Activated T-helper 9 cell treated with anti-CD3 and anti-CD28 coated beads, Interleukin-2, amount 50 U/mL, for 16 hours (primary cell): ENCODE measurements around the gene TMEM131.

Source experiments
- DNase-seq: peaks from one replicate; pipeline ENCODE4 v3.0.0-alpha.2; 2020; ENCODE audit warnings: low read depth

TMEM131 gene

DNA sequence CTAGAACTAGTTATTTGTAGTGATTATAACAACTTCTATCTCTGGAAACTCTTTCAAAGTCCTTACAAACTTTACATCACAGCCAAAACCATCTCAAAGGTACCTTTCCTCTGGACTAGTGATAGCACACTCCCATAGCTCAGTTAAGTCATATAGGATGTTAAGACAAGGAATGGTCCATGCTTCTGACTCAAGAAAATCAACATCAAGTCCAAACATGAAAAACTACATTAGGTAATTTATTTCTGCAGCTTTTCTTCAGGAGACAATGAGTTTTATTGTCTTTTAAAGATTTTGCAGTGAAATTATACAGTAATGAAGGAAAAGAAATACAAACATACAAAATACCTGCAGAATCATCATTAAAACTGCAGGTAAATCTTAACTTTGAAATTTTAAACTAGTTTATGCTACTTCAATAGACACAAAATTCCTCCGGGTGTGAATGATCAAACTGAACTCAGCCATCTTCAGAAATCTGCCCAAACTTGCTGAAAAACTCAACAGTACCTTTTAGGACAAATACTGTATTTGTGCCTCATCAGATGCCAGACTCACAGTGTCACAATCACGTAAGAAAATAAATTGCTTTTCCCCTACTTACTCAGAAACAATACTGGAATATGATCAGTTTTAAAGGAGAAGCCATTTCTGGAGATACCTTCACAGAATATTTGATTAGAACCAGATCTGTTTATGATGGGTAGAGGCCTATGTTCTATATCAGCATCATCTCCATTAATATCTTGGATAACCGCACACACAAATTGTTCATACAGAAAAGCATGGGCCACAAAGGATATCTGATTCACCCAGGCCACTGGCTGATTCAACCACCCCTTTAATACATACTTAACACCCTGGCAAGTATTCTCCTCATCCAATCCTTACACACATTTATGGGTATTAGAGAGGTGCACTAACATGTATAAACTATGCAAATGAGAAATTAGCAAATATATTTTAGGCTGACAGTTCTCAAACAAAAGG, 2.6 kb downstream of the TMEM131 start:
- DNase-seq = no peak

DNA sequence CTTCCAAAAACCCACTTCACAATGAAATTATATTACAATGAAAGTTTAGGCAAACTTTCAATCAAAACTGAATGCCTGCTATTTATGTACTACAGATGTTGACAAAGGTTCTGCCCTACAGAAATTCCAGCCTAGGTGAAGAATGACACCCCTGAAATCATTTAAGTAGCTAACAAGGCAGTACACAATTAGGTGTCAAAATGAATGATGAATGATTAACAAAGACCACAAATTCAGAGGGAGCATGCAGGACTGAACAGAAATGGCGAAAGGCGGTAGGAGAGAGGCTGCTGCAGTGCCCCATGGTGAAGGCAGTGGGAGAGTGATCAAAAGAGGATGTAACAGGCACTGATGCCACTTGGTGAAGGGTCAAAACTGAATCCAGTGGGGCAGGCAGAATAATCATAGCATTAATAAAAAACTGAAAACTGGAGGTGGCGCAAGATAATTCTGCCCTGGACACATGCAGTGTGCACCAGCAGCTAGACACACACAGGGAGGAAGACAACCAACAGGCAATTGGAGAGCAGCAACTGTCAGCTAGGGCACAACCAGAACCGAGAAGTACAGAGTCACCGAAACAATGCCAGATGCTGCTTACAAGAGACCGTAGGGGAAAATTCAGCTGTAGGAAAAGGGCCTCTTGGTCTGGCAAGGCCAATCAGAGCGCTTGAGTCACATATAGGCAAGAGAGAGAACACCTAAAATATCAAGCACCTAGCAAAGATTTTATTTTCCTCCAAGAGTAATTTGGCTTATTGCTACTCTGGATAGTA, 4.5 kb downstream of the TMEM131 start:
- DNase-seq = no peak

DNA sequence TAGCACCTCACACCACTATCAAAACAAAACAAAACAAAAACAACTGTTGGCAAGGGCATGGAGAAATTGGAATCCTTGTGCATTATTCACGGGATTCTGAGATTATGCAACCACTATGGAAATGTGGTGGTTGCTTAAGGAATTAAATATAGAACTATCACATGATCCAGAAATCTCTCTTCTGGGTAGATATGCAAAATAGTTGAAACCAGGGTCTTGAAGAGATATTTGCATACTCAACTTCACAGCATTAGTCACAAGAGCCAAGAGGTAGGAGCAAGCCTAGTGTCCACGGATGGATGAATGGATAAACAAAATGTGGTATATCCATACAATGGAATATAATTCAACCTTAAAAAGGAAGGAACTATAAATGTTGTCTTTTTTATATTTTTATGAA, 7.0 kb downstream of the TMEM131 start:
- DNase-seq = no peak

DNA sequence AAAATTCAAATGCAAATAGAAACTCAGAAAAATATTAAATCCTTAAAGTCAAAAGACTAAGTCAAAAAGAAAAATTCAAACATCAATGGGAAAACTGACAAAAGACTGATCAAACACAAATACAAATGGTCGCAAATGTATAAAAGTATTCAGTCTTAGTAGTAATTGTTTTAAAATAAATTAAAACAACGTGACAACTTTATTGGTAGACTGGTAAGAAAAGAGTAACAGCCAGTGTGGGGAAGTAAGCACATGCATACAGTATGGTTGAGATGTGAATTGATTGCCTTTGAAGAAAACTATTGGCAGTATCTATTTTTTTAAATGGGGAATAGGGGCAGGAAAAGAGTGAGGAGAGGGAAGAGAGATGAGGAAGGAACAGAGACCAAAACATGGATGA, 9.8 kb downstream of the TMEM131 start:
- DNase-seq = no peak

DNA sequence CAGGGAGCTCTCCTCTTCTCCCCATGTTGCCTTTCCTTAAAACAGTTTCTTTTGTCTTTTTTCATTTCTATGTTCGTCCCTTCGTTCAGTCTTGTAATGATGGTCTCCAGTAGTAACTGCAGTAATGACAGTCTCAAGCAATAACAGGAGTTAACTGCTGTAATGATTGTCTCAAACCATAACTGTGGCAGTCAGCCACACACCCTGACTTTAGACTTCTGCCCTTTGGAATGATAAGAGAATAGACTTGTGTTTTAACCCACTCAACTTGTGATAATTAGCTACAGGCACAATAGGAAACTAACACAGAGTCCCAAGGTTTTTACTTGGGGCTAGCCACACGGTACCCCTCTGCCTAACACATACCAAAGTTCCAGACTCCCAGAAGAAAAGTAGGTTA, 12.1 kb downstream of the TMEM131 start:
- no peak for DNase-seq

DNA sequence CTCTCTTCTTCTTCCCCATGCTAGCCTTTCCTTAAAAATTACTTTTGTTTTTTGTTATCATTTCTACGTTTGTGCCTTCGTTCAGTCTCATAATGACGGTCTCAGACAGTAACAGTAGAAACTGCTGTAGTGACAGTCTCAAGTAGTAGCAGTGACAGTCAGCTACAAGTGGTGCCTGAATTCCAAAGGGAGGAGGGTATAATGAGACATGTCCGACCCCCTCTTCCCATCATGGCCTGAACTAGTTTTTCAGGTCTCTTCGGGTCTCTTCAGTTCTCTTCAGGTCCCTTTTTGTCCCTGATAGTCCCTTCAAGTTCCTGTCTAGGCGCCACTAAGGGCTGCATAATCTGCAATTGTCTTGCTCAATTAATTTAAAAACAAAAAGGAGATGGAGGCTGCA, 12.6 kb downstream of the TMEM131 start:
- DNase-seq = no peak

DNA sequence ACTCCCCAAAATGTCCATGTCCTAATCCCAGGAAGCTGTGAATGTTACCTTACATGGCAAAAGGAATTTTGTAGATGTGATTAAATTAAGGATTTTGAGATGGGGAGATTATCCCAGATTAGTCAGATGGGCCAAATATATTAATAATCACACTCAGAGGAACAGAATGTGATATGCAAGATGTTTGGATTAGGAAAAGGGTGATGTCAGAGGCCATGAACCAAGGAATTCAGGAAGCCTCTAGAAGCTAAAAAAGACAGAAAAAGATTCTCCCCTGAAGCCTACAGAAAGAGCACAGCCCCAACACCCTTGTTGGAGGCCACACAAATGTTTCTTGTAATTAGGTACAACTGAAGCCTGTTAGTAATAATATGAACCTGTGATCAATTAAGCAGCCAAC, 13.1 kb downstream of the TMEM131 start:
- no peak for DNase-seq

DNA sequence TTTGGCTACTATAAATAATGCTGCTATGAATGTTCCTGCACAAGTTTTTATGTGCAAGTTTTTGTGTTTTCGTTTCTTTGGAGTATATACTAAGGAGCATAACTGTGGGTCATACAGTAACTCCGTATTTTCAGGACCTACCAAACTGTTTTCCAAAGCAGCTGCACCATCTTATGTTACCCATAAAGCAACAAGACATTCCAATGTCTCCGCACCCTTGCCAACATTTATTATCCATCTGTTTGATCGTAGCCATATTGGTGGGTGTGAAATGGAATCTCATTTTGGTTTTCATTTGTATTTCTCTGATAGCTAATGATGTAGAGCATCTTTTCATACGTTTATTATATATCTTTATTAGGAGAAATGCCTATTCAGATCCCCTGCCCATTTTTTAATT, 13.8 kb downstream of the TMEM131 start:
- no peak for DNase-seq

DNA sequence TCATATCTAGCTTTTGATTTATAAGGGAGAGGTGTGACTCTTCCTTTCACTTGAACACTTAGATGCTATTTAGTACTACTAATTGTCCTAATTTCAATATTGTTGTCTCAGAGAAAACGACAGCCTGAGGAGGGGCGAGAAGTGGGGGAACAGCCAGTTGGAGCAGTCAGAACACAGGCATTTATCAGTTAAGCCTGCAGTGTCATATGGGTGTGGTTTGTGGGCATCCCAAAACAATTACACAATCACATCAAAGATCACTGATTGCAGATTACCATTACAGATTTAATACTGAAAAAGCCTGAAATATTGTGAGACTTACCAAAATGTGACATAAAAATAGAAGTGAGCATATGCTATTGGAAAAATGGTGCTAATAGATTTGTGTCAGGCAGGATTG, 15.8 kb downstream of the TMEM131 start:
- no peak for DNase-seq

DNA sequence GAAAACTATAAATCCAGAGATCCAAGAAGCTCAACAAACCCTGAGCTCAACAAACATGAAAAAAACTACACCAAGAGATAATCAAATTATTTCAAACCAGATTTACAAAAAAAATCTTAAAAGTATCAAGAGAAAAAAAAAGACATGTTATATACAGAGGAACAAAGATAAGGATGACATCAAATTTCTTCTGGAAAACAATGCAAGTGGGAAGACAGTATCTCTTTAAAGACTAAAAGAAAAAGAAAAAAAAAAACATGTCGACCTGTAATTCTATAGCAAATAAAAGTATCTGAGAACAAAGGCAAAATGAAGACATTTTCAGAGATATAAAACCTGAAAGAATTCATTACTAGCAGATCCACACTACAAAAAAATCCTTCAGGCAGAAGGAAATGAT, 21.3 kb downstream of the TMEM131 start:
- no peak for DNase-seq

DNA sequence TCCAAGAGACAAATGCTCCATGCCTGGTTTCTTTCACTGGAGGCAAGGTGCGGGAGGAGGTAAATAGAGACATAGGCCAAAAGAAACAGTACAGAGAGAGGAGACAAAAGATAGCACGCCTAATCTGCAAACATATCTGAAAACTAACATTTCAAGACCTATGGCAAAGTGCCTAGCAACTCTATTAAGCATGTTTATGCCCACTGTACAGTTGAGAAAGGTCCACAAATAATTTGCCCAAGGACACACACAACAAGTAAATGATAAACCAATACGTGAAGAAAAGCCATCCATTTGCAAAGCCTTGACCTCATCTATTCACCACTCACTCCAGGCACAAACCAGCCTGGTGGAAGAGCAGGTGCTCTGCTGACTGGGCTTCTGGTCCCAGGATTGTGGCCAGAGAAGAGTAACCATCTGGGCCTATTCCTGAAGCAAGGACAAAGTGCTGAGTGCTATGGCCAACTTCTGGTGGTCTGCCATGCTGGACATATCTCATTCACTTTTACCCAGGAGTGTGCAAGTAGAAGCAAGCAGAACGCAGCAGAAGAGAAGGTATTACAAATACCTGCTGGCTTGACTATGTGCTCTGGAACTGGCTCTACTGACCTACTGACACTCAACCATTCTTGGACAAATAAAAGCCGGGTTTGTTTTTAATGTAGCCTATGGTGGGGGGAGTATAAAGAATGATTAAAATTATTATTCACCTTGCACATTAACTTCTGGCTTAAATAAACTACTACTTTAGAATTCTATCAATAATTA, 25.3 kb downstream of the TMEM131 start:
- DNase-seq = no peak

DNA sequence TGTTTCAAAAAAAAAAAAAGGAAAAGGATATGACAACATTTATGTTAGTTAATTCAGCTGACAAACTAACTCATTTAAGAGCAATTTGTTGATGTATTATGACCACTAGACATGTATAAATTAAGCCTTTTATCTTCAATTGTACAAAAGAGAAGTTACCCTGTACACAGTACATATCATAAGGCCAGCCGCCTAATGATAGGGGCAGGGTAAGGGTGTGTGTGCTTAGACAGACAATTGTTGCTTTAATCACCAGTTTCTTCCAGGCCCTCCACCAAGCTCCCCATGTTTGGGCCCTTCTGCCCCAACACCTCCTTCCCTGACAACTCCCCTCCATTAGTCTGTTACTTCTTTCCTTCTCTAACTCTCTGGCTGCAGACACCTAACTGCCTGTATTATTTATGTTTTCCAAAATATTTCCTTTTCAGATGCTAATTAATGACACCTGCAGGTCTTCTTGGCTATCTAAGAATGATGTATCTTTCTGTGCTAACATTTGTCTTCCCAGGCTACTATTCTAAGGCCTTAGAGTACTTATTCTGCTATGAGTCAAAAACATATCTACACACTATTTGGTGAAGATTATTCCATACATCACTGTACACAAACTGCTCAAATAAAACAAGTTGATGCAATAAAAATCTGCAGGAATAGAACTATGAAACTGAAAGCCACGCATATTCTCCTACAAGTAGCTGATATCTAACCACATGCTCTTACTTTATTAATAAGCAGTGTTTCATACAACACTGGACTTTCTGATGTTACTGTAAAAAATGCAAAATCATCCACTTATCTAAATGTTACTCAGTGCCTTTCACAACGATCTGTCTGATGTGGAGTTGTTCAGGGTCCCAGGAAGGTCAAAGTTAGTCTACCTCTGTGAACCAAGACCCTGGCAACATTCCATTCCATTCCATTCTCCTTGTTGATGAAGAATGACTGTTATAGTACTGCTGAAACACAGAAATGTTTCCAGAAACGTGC, 26.4 kb downstream of the TMEM131 start:
- DNase-seq = no peak

DNA sequence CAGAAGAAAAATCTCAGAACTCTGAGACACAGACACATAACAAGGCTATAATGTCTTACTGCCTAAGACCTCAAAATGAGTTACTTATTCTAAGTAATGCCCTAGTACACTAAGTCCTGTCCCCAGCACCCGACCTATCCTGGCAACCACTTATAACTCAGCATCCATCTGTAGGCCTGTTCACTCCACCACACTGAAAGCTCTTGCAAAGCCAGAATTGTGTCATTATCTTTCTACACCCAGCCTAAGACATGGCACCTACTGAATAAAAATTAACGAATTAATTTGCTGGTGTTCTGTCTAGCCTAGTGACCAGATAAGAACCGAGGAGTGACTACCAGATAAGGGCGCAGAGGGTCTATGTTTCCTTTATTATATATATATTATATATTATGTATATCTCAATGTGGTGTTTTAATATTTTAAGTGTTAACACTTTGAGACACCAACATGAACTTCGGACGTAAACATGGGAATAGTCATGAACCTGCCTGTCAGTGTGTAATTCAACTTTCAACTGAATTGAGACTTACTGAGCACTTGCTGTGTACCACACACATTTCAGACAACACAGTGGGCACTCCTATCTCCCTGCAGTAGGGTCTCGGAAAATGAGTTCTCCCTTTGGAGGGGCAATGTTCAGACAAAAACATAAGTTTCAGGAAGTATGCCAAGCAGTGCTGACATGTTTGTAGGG, 27.7 kb downstream of the TMEM131 start:
- DNase-seq = no peak

DNA sequence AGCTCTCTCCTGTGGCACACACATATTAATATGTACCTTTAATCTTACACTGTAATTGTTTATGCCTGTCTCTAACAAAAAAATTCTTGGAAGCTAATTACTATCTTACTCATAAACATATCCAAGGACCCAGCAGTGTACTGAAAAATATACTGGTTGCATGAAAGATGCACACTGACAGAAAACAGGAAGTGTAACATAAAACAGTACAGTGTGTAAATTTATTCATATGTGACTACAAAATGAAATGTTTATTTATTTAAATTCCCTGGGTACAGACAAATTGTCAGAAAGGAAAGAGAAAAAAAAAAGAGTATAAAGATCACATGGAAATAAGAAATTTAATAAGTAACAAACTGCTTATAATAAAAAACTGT, 28.5 kb downstream of the TMEM131 start:
- DNase-seq = no peak

DNA sequence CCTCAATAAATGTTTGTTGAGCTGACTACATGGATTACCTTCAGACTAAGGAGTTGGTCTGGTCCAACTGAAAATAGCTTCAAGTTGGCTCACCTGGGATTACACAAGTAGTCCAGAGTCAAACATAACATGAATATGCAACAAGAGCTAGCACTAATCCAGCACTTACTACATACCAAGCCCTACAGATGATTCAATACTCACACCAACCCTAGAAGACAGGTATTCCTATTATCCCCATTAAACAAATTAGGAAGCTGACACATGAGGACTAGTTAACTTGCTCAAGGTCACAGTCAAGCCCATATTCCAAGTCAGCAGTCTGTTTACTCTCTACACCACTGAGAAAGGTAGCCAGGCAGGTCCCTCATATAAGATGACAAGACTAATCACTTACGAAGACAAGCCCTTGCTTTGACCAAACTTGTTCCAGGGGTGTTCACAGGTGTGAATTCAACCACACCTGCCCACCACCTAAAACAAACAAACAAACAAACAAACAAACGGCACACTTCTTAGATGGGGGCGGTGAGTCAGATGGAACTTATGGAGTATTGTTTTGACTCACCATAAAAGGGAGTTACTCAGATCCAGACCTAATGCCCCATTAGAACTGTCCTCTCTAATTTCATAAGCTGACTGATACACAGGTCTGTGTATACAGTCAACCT, 29.1 kb downstream of the TMEM131 start:
- no peak for DNase-seq

DNA sequence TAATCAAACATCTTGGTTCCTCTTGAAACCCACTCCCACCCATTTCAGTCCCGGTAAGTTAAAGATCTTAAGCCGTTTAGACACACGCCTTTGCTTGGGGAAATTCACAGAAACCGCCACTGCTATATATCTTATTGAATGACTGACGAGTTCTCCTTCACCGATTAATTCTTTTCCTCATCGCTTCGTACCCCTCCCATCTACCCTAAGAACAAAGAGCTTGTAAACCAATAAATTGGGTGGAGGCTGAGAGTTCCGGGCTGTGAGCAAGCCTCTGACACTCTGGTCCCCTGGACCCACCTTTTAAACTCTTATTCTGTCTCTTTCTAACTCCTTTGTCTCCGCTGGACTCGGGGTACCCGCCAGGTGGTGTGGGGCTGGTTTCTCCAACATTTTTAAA, 30.6 kb downstream of the TMEM131 start:
- DNase-seq = no peak

DNA sequence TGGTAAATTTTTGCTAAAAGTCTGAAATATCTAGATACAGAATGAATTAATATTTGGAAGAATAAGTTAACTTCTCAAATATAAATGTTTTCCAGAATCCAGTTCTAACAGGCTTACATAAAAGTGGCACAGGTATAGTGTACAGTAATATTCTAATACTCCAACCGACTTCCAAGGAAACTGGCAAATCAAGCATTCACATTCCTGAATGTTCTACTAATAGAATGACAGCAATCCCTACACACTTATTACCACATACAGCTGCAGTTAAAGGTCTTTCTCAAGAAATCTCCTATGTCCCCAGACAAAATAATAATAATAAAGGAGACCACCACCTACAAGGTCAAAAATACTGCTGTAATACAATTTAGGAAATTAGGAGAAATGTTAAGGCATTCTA, 31.9 kb downstream of the TMEM131 start:
- DNase-seq = no peak

DNA sequence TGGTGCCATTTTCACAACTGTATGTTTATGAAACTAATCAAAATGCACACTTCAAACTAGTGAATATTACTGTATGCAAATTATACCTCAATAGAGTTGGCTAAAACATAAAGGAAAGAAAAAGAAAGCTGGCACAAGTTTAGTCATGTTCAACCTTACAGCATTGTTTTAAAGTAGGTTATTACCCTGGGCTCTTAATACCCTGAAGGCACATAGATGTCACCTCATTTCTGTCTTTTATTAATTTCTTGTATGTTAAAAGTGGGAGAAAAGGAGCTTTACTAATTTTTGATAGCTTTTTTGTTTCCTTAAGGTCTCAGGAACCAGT, 32.7 kb downstream of the TMEM131 start:
- no peak for DNase-seq

DNA sequence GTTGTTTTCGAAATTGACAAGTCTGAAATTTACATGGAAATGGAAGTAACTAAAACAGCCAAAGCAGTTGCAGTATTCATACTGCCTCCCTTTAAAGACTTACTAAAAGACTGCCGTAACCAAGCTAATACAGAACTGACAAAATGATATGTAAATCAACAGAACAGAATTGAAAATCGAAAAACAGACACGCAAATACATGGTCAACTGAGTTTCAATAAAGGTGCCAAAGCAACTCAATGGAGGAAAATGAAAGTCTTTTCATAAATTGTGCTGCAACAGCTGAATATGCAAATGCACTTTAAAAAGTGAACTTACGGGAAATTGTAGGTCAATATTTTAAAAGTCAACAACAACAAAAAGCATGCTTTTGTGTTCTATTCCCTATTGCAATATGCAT, 34.2 kb downstream of the TMEM131 start:
- no peak for DNase-seq

DNA sequence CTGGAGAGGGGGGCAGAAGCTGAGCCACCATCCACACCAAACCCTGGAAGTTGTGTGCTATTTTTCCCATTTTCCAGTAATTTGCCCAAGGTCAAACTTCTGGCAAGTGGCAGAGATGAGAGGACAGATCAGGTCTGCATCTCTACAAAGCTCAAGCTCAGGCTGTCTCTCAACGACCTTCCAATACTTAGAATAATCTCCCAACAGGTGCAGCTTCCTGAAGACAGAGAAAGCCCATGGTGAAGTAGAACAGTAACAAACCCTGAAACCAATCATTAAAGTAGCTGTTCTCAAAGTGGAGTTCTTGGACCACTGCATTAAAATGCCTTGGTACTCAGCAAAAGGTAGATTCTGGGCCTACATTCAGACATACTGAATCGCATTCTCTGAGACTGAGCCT, 37.6 kb downstream of the TMEM131 start:
- DNase-seq = no peak
